GM12874 (cell line): ENCODE data around the gene NUPR2.

Experiments used
- TF ChIP-seq, protein P1 (sequence below): IDR thresholded peaks from 2 replicates; pipeline ENCODE4 v1.5.1; 2011; ENCODE audit warnings: low read depth, mild to moderate bottlenecking, control low read depth, low read length, moderate library complexity; ENCODE audit not compliant: insufficient read depth

NUPR2 gene, protein sequence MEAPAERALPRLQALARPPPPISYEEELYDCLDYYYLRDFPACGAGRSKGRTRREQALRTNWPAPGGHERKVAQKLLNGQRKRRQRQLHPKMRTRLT

DNA sequence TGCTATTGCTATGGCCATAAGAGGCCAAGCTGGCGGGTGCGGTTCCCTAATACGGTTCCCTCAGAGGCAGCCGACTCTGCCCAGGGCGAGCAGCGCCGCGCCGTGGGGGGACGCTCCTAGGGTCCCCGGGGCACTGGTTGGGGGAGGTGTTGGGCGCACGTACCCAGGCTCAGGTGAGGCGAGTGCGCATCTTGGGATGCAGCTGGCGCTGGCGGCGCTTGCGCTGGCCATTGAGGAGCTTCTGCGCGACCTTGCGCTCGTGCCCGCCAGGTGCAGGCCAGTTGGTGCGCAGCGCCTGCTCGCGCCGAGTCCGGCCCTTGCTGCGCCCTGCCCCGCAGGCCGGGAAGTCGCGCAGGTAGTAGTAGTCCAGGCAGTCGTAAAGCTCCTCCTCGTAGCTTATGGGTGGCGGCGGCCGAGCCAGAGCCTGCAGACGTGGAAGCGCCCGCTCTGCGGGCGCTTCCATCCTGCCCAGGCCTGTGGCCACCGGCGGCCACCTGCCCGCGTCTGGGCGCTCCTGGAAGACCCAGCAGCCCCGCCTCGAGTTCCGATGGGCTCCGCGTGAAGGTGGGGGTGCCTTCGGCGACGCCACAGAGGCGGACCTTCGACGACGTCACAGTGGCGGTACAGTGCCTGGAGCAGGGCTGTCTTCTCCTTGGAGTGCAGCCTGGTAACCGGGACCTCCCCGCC lies at the start of gene NUPR2:
Gene NUPR2, minus strand, starts transcription at position 566 of the 687 bp plus-strand sequence. Its CDS starts 103 bp downstream, at position 463.
- TF ChIP-seq, protein P1, sequence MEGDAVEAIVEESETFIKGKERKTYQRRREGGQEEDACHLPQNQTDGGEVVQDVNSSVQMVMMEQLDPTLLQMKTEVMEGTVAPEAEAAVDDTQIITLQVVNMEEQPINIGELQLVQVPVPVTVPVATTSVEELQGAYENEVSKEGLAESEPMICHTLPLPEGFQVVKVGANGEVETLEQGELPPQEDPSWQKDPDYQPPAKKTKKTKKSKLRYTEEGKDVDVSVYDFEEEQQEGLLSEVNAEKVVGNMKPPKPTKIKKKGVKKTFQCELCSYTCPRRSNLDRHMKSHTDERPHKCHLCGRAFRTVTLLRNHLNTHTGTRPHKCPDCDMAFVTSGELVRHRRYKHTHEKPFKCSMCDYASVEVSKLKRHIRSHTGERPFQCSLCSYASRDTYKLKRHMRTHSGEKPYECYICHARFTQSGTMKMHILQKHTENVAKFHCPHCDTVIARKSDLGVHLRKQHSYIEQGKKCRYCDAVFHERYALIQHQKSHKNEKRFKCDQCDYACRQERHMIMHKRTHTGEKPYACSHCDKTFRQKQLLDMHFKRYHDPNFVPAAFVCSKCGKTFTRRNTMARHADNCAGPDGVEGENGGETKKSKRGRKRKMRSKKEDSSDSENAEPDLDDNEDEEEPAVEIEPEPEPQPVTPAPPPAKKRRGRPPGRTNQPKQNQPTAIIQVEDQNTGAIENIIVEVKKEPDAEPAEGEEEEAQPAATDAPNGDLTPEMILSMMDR = no peak

DNA sequence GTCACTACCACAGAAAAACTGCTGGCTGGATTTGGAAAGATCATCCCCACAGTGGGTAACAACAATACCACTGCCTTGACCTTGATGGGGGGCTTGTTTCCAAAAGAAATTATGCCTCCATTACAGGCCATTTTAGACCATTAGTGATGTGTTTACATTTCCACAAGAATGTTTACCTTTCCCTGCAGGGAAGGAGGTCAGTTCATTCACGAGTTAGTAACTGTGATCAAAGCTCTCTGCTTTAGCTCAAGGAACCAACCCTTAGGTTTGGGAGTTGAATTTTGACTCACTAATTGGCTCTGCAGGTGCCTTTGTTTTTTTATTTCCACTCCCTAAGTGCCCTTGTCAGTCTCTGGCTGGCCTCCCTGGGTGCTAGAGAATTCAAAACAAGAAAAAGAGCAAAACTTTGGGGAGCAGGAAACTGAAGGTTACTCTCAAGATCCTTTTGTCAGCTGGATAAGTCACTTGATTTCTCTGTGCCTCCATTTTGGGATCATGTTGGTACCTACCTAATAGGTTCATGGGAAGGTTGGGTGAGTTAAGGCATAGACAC lies 41.1 kb upstream of the NUPR2 start:
- TF ChIP-seq, protein P1 = no peak

DNA sequence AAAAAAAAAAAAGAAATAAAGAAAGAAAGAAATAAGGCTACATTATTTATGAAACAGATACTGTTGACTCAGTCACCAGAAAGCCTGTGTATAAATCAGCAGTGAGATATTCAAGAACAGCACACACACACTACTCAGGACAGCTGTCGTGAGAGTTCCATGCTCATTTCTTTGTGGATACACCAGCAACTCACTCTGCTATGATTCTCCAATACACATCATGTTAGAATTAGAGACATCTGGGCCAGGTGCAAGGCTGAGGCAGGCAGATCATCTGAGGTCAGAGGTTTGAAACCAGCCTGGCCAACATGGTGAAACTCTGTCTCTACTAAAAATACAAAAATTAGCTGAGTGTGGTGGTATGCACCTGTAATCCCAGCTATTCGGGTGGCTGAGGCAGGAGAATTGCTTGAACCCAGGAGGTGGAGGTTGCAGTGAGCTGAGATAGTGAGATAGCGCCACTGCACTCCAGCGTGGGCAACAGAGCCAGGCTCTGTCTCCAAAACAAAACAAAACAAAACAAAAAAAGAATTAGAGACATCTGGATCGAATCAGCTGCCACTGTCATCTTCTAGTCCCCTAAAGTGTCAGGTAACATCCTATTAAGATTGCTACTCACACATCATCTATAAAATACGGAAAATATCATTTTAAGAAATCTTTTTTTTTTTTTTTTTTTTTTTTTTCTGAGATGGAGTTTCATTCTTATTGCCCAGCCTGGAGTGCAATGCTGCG lies 11.2 kb upstream of the NUPR2 start:
- TF ChIP-seq, protein P1 = no peak

DNA sequence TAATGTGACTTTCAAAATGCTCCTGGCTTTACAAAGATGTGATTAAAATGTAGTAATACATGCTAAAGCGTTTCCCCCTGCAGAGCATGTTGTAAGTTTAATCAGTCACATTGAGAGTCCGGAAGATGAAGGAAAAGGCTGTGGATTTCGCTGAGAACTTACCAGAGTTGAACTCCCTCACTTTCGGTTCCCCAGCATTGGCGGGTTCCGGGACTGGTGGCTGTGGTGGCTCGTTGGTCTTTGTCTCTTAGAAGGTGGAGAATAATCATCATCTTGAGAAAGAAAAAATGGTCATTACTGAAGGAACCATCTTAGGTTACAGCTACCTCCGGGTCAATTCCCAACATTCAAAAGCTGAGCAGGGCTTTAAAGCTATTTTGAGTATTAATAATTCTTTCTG lies 9.6 kb upstream of the NUPR2 start:
- TF ChIP-seq, protein P1 = no peak

DNA sequence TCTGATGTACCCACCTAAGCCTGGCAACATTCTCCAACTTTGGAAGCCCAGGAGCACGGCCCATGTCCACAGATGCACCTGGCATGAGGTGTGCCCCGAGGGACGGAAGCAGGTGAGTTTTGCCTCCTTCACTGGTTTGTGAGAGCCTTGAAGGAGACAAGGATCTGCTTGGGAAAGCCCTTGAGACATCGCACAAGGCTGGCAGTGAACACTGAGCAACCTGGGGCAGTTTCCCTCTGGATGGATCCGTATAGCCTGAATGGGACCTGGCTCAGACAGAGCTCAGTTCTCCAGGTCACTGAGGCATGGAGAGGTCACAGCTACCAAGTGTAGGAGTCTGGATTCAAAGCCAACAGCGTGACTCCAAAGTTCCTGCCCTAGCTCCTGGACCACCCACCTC lies 8.8 kb upstream of the NUPR2 start:
- TF ChIP-seq, protein P1 = no peak

DNA sequence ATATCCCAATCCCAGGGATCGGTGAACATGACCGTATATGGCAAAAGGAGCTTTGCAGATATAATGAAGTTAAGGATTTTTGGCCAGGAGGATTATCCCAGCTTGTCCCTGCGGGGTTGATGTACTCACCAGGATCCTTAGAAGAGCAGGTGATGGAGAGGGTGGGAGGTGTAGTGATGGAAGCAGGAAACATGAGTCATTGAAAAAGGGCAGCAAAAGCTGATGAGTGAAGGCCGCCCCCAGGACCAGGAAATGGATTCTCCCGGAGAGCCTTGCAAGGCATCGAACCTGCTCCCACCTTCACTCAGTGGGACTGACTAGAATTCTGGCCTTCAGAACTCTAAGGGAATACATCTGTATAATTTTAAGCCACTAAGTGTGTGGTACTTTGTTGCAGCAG lies 5.2 kb upstream of the NUPR2 start:
- TF ChIP-seq, protein P1 = no peak

DNA sequence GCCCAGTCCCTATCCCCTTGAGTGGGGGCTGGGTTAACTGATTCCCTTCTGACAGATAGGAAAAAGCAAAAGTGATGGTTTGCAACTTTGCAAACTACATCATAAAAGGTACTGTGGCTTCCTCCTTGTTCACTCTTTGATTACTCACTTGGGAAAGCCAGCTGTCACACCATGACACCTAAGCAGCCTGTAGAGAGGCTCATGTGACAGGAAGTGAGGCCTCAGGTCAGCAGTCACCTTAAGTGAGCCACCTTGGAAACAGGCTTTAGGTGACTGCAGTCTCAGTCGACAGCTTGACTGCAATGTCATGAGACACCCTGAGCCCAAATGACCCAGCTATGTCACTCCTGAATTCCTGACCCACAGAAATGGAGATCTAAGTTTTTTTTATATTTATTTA lies 5.6 kb downstream of the NUPR2 start:
- TF ChIP-seq, protein P1 = no peak
